GM12892 (cell line): Measurements from ENCODE around the gene SLX1A.
A peak's percentile ranks its signal among the peaks of the same experiment; 100 is the strongest.
"Not testable (repeated sequence)": the region's sequence is repeated elsewhere in the genome, so short reads cannot be mapped to it uniquely, and the experiment has no call there.

Experiments
- DNase-seq: peaks from one replicate; pipeline ENCODE4 v3.0.0; 2011; ENCODE audit not compliant: insufficient read length
- FAIRE-seq: peaks from 2 replicates; lab custom pipeline; 2011; peaks lifted over from hg19 to GRCh38; lab: Jason Lieb, UNC
- POLR2A ChIP-seq: IDR thresholded peaks from 2 replicates; pipeline ENCODE4 v1.6.1; 2011; ENCODE audit warnings: low read depth, low read length, control low read depth
- POLR2AphosphoS5 ChIP-seq: IDR thresholded peaks from 2 replicates; pipeline ENCODE4 v1.6.1; 2011; ENCODE audit warnings: low read depth, low read length, control low read depth
- TAF1 ChIP-seq: IDR thresholded peaks from 2 replicates; pipeline ENCODE4 v1.6.1; 2011; ENCODE audit warnings: low read depth, mild to moderate bottlenecking, control low read depth, low read length, borderline replicate concordance

The SLX1A gene

DNA sequence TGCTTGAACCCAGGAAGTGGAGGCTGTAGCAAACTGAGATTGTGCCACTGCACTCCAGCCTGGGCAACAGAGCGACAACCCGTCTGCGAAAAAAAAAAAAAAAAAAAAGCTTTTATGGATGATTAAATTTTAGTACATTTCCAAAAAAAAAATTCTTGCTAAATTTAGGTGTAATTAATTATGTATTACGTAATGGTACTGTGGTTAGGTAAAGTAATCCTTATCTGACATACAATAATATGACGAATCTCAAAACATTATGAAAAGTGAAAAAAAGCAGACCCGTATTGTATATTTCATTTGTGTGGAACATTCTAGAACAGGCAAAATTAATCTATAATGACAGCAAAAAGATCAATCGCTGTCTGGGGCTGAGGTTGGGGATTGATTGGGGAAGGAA is 20.6 kb upstream of the SLX1A start:
- DNase-seq (no peak), FAIRE-seq (no peak)
- TF ChIP-seq POLR2A (no peak), POLR2AphosphoS5 (no peak), TAF1 (no peak)

DNA sequence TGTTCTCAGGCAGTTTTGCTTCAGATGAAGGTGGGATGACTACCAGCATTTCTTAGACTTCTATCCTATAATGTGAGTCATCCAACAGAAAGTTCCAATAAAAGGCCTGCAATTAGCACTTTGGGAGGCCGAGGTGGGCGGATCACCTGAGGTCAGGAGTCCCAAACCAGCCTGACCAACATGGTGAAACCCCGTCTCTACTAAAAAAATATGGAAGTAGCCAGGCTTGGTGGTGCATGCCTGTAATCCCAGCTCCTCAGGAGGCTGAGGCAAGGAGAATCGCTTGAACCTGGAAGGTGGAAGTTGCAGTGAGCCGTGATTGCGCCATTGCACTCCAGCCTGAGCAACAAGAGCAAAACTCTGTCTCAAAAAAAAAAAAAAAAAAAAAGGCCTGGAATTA is 16.8 kb upstream of the SLX1A start:
- FAIRE-seq, DNase-seq: not testable (repeated sequence)

DNA sequence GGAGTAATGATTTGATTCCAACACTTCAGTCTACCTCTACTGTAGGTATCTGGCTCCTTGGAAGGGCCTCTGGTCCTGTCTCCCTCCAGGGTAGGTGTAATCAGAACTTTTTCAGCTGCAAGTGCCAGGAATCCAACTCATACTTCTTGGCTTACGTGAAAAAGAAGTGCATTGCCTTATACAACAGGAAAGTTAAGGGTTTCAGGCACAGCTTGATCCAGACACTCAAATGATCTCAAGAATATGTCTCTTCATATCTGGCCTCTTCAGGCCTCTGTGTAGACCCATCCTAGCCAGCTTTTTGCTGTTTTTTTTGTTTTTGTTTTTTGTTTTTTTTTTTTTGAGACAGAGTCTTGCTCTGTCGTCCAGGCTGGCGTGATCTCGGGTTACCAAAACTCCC is 14.5 kb upstream of the SLX1A start:
- DNase-seq (no peak), FAIRE-seq (no peak)
- TF ChIP-seq TAF1 (no peak), POLR2AphosphoS5 (no peak), POLR2A (no peak)

DNA sequence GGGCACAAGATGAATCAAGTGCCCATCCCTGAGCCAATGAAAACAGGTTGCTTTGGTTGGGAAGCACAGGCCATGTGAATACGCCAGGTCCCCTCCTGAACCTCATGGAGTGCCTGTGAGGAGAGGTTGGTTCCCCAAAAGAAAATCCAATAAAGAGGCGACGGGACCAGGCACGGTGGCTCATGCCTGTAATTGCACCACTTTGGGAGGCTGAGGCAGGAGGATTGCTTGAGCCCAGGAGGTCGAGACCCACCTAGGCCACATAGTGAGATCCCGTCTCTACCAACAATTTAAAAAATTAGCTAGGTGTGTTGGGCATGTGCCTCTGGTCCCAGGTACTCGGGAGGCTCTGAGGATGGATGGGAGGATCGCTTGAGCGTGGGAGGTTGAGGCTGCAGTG is 13.7 kb upstream of the SLX1A start:
- DNase-seq (no peak), FAIRE-seq (no peak)
- no peak for TF ChIP-seq POLR2A
- TF ChIP-seq POLR2AphosphoS5 = no peak
- TF ChIP-seq TAF1 = no peak

DNA sequence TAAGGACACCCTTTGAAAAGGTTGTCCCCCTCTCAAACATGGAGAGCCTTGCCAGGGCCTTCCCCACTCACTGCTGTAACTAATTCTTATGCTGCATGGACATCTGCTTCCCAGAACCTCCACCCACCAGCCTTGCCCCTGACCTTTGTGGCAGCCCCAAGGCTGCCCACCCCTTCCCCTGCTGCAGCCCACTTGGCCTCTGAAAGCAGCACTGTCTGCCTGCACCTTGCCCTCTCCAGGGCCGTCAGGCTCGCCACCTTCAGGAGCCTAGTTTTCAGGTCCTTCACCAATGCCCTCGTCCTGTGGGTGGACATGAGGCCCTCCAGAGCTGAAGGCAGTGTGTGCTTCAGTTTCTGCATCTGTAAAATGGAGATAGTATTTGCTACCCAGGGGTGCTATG is 12.9 kb upstream of the SLX1A start:
- DNase-seq (no peak), FAIRE-seq (no peak)
- TF ChIP-seq POLR2AphosphoS5 (no peak), TAF1 (no peak), POLR2A (no peak)

DNA sequence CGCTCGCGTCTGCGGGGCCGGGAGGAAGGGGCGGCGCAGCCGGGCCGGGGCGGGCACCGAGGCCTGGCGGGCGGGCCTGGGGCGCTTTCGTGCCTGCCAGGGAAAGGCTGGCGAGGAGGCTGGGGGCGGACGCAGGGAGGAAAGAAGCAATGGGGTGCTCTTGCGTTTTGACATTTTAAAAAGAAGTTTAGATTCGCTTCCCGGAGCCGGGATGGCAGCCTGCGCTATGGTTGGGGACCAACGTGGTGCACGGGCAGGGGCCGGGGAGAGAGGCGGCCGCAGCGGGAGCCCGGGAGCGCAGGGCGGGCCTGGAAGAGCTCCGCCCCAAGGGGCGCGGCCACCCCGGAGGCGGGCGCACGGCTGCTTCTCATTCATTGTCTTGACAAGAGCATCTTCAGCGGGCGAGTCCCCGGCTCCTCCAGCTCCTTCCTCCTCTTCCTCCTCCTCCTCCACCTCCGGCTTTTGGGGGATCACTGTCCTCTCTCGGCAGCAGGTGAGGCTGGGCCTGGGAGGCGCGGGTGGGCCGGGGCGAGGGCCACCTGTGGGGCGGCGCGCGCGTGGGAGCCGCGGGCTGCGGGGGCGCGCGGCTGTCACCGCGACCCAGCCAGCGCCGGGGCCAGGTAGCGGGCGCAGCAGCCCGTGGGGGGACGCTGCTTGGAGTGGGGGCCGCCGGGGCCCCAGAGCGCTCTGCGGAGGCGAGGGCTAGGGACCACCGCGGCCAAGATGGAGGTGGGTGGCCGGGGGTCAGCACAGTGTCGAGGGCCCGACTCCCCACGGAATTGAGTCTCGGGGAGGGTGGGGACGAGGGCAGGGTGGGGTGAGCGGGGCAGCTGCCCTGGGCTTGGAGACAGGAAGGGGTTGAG is 10.2 kb upstream of the SLX1A start, which contains the start of gene CORO1A:
Gene CORO1A (plus strand): TSS at position 370 of the 863 bp plus-strand sequence. CDS start 1,608 bp downstream, outside the sequence.
- TF ChIP-seq POLR2A (peak; percentile 85), TAF1 (peak; percentile 97), POLR2AphosphoS5 (peak; percentile 74; the same call in 1 of the 2 replicates)
- DNase-seq (peak; percentile 69), FAIRE-seq (peak; percentile 83)

GRCh38 chr16:30184096-30184890 is 9.4 kb upstream of the SLX1A start:
- FAIRE-seq (peak; percentile 92), DNase-seq (peak; percentile 70)
- TF ChIP-seq POLR2AphosphoS5 (peak; percentile 63), POLR2A (peak; percentile 73), TAF1 (peak; percentile 65; the same call in 1 of the 2 replicates)

DNA sequence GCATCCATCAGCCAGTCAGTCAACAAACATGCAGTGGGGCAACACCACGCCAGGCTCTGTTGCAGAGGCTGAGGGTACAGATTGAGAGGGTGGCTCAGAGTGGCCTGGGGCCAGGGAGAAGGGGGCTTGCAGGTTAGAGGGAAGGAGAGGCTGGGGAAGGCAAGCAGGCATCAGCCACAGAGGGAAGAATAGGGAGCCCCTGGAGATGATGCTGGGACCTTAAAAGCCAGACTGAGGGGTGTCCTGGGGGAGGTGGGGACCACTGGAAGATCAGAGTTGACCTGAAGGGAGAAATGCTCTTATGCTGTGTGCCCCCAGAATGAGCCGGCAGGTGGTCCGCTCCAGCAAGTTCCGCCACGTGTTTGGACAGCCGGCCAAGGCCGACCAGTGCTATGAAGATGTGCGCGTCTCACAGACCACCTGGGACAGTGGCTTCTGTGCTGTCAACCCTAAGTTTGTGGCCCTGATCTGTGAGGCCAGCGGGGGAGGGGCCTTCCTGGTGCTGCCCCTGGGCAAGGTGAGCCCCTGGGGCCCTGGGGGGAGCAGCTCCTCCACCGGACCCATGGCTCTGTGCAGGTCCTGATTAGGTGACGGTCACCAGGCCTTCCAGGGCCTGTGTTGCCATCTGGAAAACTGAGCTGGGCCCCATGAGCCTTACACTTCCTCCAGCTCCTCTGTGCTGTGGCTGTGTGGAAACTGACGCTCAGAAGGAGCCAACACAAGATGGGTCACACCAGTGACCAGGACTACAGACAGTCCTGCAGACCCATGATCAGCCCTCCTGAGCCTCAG is 8.6 kb upstream of the SLX1A start:
- peak; percentile 72 for FAIRE-seq
- peak; percentile 44; the same call in 1 of the 2 replicates for TF ChIP-seq TAF1
- TF ChIP-seq POLR2AphosphoS5 = peak; percentile 82
- peak; percentile 63 for TF ChIP-seq POLR2A

GRCh38 chr16:30185683-30186421 is 7.8 kb upstream of the SLX1A start:
- FAIRE-seq (peak; percentile 80), DNase-seq (peak; percentile 75)
- TF ChIP-seq POLR2AphosphoS5 = no peak
- peak; percentile 40; the same call in 1 of the 2 replicates for TF ChIP-seq TAF1
- peak; percentile 3; the same call in 1 of the 2 replicates for TF ChIP-seq POLR2A

More for the DNA sequence above, 8.6 kb upstream of the SLX1A start:
- DNase-seq = no peak

GRCh38 chr16:30186444-30186781 is 7.3 kb upstream of the SLX1A start:
- TF ChIP-seq POLR2A (peak; percentile 6; the same call in 1 of the 2 replicates), TAF1 (no peak)
- no peak for DNase-seq
- FAIRE-seq = no peak
